ENCODE measurements around the gene PPP1R3F. TPM values are rescaled to one million over a fixed set of nuclear protein-coding genes. Genes with fewer than 3 reads are reported as not detected.

The PPP1R3F gene
- total and polyA plus RNA-seq, 2 donors (not counting 1 experiment from before 2014, with no cell fraction given): 3.7 to 10.2 TPM

- Histone ChIP-seq H3K27me3 (replicated peaks in 1 of 4; ENCODE audit: control extremely low read depth in 1 of 4, control insufficient read depth in 3 of 4, insufficient read depth in 4 of 4, low read length in 3 of 4) (no peaks in the 10 kb centered on the region), H3K27ac (ENCODE audit: low read length in 2 of 2) (peak overlapping the region; percentile 87 to 88), H3K9me3 (ENCODE audit: control extremely low read depth in 1 of 3, control insufficient read depth in 2 of 3, insufficient read depth in 1 of 3, low read length in 2 of 3) (no peaks in the 10 kb centered on the region), H3K9ac (ENCODE audit: low read length) (peak overlapping the region; percentile 65), H3K4me1 (ENCODE audit: control insufficient read depth in 2 of 2, insufficient read depth in 2 of 2, low read length in 2 of 2) (peaks cover 6 to 27% of the 10 kb centered on the region in 2 donors), H3K4me2 (replicated peaks; ENCODE audit: low read depth, low read length, poor library complexity, severe bottlenecking) (peak overlapping the region; percentile 62), H4K20me1 (ENCODE audit: control insufficient read depth, insufficient read depth, low read length, poor library complexity, severe bottlenecking) (no peaks in the 10 kb centered on the region), H3K4me3 (ENCODE audit: control extremely low read depth in 1 of 5, extremely low read depth in 1 of 5, insufficient read depth in 1 of 5, low read depth in 2 of 5, low read length in 4 of 5) (peak overlapping the region in 4 of 5 experiments; percentile 54 to 64 (median 60)), H2AFZ (ENCODE audit: insufficient read depth, low read depth, low read length, poor library complexity, severe bottlenecking) (peak overlapping the region; percentile 76), H3K36me3 (replicated peaks in 1 of 2; ENCODE audit: control extremely low read depth in 1 of 2, control insufficient read depth in 1 of 2, extremely low read depth in 1 of 2, insufficient read depth in 2 of 2, low read length in 1 of 2) (no peaks in the 10 kb centered on the region), H3K79me2 (ENCODE audit: control insufficient read depth, insufficient read depth, low read length) (peaks cover 8% of the 10 kb centered on the region)
- DNase-seq: no peak
- Mint-ChIP-seq H3K4me3 (peak overlapping the region; percentile 89), H3K27me3 (no peaks in the 10 kb centered on the region), H3K27ac (peak overlapping the region; percentile 97), H3K4me1 (peaks cover 20% of the 10 kb centered on the region), H3K9me3 (ENCODE audit: insufficient read depth) (no peaks in the 10 kb centered on the region)
- ChIA-PET CTCF (interaction anchor here (1.0 kb wide), 1 partner anchor 64 kb away, joined by 3 read pairs; no protein-coding TSS in a partner anchor), POLR2A (interaction anchor here (1.0 kb wide), 1 partner anchor 37 kb away, joined by 3 read pairs; no protein-coding TSS in a partner anchor)
- TF ChIP-seq CTCF (IDR thresholded peaks at IDR 0.05): no peak
- WGBS (ENCODE audit: insufficient coverage): 95% methylated on average over 7 of the region's 10 CpGs
- ATAC-seq (ENCODE audit: low read depth): no peak
- intact Hi-C loops (cut with micrococcal nuclease): loop anchor here (2.0 kb wide), 1 partner anchor 41 kb away; no protein-coding TSS in a partner anchor
Observed at GRCh38 chrX:49231333-49232000, 38.1 kb upstream of the PPP1R3F start.

GRCh38 chrX:49232525-49232924 is 37.1 kb upstream of the PPP1R3F start:
- Mint-ChIP-seq H3K27ac (no peak overlapping the region), H3K4me1 (peaks cover 31% of the 10 kb centered on the region), H3K27me3 (no peaks in the 10 kb centered on the region), H3K9me3 (ENCODE audit: insufficient read depth) (no peaks in the 10 kb centered on the region), H3K4me3 (peak overlapping the region; percentile 37)
- WGBS (ENCODE audit: insufficient coverage): no CpG with 5 or more reads among the region's 2 CpGs
- ChIA-PET POLR2A (no interaction called here), CTCF (no interaction called here)
- Histone ChIP-seq H3K36me3 (replicated peaks in 1 of 2; ENCODE audit: control extremely low read depth in 1 of 2, control insufficient read depth in 1 of 2, extremely low read depth in 1 of 2, insufficient read depth in 2 of 2, low read length in 1 of 2) (no peaks in the 10 kb centered on the region), H3K9me3 (ENCODE audit: control extremely low read depth in 1 of 3, control insufficient read depth in 2 of 3, insufficient read depth in 1 of 3, low read length in 2 of 3) (no peaks in the 10 kb centered on the region), H3K4me1 (ENCODE audit: control insufficient read depth in 2 of 2, insufficient read depth in 2 of 2, low read length in 2 of 2) (peaks cover 17 to 38% of the 10 kb centered on the region in 2 donors), H3K9ac (ENCODE audit: low read length) (no peak overlapping the region), H3K27ac (ENCODE audit: low read length in 2 of 2) (no peak overlapping the region), H4K20me1 (ENCODE audit: control insufficient read depth, insufficient read depth, low read length, poor library complexity, severe bottlenecking) (no peaks in the 10 kb centered on the region), H3K79me2 (ENCODE audit: control insufficient read depth, insufficient read depth, low read length) (peaks cover 8% of the 10 kb centered on the region), H3K4me3 (ENCODE audit: control extremely low read depth in 1 of 5, extremely low read depth in 1 of 5, insufficient read depth in 1 of 5, low read depth in 2 of 5, low read length in 4 of 5) (no peak overlapping the region), H3K4me2 (replicated peaks; ENCODE audit: low read depth, low read length, poor library complexity, severe bottlenecking) (no peak overlapping the region), H2AFZ (ENCODE audit: insufficient read depth, low read depth, low read length, poor library complexity, severe bottlenecking) (no peak overlapping the region), H3K27me3 (replicated peaks in 1 of 4; ENCODE audit: control extremely low read depth in 1 of 4, control insufficient read depth in 3 of 4, insufficient read depth in 4 of 4, low read length in 3 of 4) (no peaks in the 10 kb centered on the region)
- no peak for ATAC-seq (ENCODE audit: low read depth)
- intact Hi-C loops (cut with micrococcal nuclease): no loop called here
- TF ChIP-seq EZH2 (IDR thresholded peaks at IDR 0.05; ENCODE audit: borderline replicate concordance, insufficient read depth, low read depth, low read length, poor library complexity, severe bottlenecking) (no peak), CTCF (IDR thresholded peaks at IDR 0.05) (no peak)
- no peak for DNase-seq

Data from B cell (primary cell).